NCI-H1092 treated with DMSO at 0.1 percent for 48 hours (cell line): Measurements from ENCODE around the gene LRRC4C.
"Not testable (repeated sequence)": the region's sequence is repeated elsewhere in the genome, so short reads cannot be mapped to it uniquely, and the experiment has no call there.

ENCODE experiments used
- DNase-seq: peaks from one replicate; lab custom pipeline; 2025; lab: John Stamatoyannopoulos, UW

Gene LRRC4C

DNA sequence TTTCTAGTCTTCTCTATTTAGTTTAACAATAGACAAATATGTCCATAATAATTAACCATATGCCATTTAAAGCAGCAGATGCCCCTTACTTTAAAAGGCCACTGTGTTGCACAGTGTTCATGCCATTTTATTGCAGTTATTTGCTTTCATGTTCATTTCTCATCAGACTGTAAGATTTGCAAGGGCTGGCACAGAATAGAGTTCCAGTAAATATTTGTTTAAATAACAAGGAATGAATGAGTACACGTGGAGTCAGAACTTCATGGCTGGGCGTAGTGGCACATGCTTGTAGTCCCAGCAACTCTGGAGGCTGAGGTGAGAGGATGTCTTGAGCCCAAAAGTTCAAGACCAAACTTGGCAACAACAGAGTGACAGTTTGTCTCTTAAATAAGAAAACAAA, 1228.6 kb downstream of the LRRC4C start:
- DNase-seq = peak; percentile 28

DNA sequence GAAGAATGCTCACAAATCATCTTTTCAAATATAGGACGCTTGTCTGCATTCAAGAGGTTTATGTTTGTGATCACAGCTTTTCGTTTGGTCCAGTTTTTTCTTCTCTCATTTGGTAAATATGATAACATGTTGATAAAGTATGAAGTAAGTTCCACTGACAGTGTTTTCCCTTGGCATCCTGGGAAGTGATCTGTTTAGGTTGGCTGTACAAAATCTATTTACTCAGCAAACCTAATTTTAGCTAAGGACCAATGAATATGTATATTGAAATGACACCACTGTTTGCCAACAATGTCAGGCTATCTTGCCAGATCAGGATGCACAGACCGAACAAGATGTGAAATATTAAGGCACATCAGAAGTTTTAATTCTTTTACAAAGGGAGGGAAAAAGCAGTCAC, 1230.8 kb downstream of the LRRC4C start:
- DNase-seq = no peak

- DNase-seq = no peak
Measured at GRCh38 chr11:40227730-40228129, 1231.7 kb downstream of the LRRC4C start.

GRCh38 chr11:40226654-40227053, 1232.8 kb downstream of the LRRC4C start:
- DNase-seq = no peak

DNA sequence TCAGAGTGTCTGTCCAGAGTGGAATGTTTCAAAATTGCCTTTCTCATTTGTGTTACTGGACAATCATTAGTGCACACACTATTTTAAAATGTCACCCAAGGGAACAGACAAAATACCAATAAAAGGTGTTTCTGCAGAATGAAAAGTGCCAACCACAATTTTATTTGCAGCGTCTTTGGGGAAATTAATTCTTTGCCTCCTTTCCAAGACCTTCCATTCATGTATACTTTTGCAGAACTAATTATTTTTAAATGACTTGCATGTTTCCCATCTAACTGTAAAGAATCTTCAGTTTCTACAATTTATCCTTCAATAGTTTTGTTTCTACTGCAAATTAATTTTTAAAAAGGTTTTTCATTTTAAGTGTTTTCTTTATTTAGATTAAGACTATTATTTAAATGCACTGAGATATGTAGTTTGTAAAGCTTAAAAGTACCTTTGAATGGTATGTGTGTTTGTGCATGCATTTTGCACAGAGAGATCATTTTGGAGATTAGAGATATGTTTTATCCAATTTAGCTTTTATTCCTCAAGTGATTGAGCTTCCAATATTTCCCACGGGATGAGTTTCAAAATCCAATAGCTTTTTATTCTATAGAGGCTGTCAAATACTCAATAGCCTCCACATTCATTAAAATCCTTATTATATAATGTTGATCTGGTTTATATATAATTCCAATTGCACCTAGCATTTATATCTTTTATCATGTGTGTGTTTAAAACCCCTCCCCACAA, 1235.7 kb downstream of the LRRC4C start:
- DNase-seq = no peak

- DNase-seq = no peak
Measured at GRCh38 chr11:40219401-40219800, 1240.1 kb downstream of the LRRC4C start.

GRCh38 chr11:40215556-40215955, 1243.9 kb downstream of the LRRC4C start:
- DNase-seq = no peak

DNA sequence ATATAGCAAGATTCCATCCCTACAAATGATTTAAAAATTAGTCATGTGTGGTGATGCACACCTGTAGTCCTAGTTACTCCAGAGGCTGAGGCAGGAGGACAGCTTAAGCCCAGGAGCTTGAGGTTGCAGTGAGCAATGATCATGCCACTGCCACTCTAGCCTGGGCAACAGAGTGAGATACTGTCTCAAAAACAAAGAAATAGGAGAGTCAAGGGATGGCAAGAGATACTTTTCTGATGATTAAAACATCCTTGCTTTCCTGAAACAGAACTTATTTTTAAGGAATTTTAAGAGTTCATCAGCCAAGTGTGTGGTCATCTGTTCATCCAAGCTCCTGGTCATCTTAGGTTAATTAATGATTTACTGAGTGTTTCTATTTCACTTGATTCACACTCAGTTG, 1252.0 kb downstream of the LRRC4C start:
- no peak for DNase-seq

DNA sequence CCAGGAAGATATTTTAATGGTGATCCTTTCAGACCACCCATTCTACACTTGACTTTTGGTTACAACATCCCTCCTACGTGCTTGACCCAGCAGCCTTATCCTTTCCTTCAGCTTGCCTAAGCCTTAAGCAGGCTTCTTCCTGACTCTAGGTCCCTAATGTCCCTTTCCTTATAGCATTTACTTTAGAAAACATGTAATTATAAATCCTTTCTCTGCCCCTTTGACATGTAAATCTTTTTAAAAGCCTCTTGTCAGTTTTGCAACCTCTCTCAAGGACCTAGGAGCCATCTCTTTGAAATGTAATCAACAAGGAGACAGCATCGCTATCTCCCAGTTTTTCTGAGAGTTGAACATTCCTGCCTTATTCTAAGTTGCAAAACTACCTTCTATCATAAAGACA, 1255.2 kb downstream of the LRRC4C start:
- DNase-seq = no peak

- no peak for DNase-seq
Measured at GRCh38 chr11:40203606-40204005, 1255.8 kb downstream of the LRRC4C start.

GRCh38 chr11:40202589-40203270, 1256.7 kb downstream of the LRRC4C start:
- peak; percentile 16 for DNase-seq

GRCh38 chr11:40192590-40192989, 1266.9 kb downstream of the LRRC4C start:
- not testable (repeated sequence) for DNase-seq

- DNase-seq = no peak
Measured at GRCh38 chr11:40190294-40190693, 1269.2 kb downstream of the LRRC4C start.

DNA sequence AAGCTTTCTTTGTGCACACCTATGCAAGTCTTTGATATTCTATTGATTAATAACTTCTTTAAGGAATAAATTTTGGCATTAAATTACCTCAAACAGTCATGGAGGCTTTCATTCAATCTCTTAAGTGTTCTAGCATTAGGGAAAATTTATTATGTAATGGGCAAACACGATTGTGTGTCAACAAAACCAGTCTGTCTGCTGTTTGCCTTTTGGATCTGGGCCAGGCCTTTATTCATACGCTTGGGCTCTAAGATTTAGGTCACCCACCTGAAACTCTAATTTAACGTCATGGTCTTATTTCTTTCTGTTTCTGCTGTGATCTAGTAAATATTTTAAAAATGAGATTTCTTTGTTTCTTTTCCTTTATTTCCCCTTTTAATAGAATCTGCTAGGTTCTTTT, 1270.6 kb downstream of the LRRC4C start:
- peak; percentile 97 for DNase-seq

DNA sequence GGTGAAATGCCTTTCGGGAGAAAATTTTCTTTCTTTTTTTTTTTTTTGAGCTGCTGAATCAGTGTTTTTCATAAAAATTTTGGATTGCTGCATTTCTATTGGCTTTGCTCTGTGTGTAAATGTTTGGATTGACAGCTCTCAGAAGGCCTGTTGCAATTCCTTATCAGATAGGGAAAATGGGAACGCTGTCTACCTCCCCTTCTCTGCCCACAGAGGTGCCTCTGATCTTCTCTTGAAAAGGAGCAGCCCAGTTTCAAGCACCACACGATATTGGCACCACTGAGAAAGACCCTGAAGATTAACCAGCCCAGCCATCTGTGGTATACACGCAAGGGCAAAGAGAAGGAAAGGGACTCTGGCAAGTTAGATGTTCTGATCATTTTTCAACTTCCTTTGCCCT, 1272.2 kb downstream of the LRRC4C start:
- peak; percentile 45 for DNase-seq

- peak; percentile 69 for DNase-seq
Measured at GRCh38 chr11:40186437-40187263, 1272.8 kb downstream of the LRRC4C start.

DNA sequence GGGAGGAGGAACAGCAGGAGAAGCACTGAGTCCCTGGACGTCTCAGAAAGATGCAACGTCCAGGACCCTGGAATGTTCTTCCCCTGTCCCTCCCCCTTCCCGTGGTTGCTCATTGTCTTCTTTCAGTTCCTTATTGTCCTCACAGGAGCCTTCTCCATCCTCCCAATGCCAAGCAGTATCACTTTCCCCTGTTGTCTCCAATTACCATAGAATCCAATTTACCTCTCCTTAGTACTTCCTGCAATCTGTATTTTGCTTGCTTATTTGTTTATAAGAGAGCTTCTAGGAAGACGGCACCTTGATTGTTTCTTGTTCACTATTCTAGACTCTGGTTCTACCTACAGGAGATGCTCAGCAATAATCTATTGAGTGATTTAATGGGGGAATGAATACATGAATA, 1273.7 kb downstream of the LRRC4C start:
- DNase-seq = peak; percentile 13

DNA sequence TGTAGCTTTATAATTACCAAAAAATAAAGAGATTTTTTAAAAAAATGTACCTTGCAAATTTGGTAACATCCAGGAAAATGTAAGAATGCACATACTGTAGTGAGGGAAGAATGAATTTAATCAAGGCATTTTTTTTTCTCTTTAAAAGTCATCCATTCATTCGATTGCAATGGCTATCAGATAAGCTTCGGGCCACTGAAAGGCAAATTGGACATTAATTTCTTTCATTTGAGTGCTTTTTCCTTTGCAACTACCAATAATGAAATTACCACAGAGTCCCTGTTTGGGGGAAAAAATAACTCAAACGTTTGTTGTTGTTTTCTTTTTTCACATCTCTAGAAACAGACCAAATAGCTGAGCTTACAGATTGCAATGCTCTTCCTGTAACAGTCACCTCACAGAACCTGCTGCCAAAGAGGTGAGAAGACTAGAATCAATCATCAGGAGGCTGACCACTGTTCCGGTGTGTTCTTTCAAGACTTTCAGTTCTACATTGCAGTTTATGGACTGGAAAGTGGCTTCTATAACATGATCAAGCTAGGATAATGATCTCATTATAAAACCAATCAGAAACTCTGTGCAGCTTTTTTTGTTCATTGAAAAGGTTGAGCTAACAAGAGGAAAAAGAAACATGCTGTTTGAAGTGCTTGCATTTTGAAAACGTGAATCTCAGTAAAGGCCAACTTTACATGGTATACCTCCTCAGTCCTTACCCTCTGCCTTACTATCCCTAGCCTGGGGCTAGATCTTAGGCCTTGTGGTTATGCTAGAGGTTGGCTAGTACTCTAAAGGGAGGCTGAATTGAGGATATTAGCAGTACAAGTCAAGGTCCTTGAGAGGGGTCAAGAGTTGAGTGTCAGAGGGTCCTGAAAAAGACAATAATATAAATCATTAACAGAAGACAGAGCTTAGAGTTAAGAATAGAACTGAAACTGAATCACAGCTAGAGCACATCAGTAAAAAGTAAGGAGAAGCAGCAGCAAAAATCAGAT, 1276.1 kb downstream of the LRRC4C start:
- no peak for DNase-seq

- DNase-seq = no peak
Measured at GRCh38 chr11:40179541-40179940, 1279.9 kb downstream of the LRRC4C start.

GRCh38 chr11:40178470-40178869, 1281.0 kb downstream of the LRRC4C start:
- DNase-seq = no peak

GRCh38 chr11:40175980-40176379, 1283.5 kb downstream of the LRRC4C start:
- DNase-seq = no peak

- DNase-seq = no peak
Measured at GRCh38 chr11:40170078-40170477, 1289.4 kb downstream of the LRRC4C start.
